ENCODE results near the gene ARHGAP24.
A peak's percentile ranks its signal among the peaks of the same experiment; 100 is the strongest.

GRCh38 chr4:85756938-85757337, 282.0 kb downstream of the ARHGAP24 start:
- TF ChIP-seq CTCF (IDR thresholded peaks at IDR 0.05) = peak; percentile 24 to 36 (median 26)
- TF ChIP-seq POLR2A (IDR thresholded peaks at IDR 0.05) = no peak
